Jurkat, Clone E6-1 (cell line): Measurements from ENCODE around the gene EPX.

Experiments used
- DNase-seq: peaks from one replicate; pipeline ENCODE4 v3.0.0-alpha.2; 2011; ENCODE audit warnings: low read depth, low spot score
- H3K4me3 ChIP-seq: 2 replicates; pipeline ENCODE4 v1.5.1; 2011; ENCODE audit warnings: mild to moderate bottlenecking, low read length, control low read depth, moderate library complexity

The EPX gene

GRCh38 chr17:58184308-58184985, 8.1 kb upstream of the EPX start:
- DNase-seq: no peak
- no peak overlapping the region for H3K4me3 ChIP-seq

DNA sequence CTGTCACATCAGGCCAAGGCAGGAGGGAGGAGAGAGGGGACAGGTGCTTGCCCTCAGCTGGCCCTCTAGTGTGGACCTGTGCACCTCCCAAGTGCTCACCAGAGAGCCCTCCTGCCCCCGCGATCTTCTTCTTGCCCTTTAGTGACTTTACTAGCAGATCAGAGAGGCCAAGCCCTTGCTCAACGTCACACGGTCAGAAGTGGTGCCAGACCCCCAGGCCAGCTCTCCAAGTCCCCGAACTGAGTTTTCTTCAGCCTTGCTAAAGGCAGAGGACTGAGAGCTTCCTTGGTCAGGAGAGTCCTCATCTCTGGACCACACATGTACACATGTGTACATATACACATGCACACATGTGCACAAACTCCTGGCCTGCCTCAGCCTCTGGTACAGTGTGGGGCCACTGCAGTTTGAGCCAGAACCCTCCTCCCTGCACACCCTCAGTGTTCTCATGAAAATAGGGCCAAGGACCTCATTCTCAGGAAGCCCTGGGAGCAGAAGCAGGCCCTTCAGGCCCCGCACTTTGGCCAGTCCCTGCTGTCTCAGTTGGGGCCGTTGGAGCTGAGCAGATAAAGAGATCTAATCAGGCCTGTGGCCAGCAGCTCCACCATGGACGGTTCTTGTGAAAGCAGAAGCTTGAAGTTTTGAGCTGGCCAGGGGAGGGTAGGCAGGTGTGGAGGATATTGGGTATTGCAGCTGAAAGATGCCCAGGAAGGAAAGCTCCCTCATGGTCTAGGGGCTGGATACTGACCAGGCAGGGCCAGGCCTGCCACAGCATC, 7.4 kb upstream of the EPX start:
- H3K4me3 ChIP-seq: no peak overlapping the region
- no peak for DNase-seq

GRCh38 chr17:58186591-58186990, 5.9 kb upstream of the EPX start:
- no peak overlapping the region for H3K4me3 ChIP-seq
- no peak for DNase-seq

- no peak for DNase-seq
- H3K4me3 ChIP-seq: no peak overlapping the region
Observed at GRCh38 chr17:58187063-58187462, 5.5 kb upstream of the EPX start.

DNA sequence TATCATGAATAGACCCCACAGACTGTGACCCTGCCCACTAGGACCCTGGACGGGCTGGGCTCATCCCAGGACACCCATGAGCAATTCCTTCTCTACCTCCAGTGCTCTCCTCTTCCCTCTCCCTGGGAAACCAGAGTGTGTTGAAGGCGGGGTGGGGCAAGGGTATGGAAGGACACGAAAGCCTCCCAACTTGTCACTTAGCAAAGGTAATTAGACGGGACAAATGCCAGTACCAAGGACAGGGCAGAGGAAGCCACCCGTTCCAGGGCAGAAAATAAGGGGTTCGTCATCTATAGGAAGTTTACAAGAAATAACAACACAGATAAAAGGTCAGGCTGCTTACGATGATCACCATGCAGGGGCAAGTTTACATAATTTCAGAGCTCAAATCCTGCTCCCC, 4.9 kb upstream of the EPX start:
- no peak for DNase-seq
- H3K4me3 ChIP-seq: no peak overlapping the region

DNA sequence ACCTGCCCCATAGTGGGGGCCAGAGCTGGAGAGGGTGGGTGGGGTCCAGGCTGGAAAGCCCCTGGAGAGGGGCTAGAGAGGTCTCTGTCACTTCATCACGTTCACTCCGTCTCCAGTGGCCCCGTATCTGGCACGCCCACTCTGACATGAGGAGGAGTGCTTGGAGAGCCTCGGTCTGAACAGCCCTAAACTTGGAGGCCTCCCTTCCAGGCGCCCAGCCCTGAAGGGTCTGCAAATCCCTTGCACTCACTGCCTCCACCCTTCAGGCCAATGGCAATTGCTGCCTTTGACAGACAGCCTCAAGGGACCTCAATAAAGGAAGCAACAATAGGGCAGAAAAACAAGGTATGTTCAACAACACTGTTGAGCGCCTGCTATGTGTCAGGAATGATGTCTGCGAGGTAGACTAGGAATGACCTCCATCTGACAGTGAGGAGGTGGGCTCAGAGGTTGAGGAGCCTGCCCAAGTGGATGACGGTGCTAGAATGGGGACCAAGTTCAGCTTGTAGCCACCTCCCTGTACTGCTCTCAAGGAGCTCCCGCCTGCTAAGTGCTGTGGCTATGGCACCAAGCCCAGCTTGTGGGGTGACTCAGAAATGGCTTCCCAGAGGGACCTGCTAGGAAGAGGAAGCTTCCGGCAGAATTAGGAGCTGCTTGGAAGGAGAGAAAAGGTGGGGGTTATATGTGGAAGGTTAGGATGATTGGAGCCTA, 2.9 kb upstream of the EPX start:
- no peak for DNase-seq
- H3K4me3 ChIP-seq: no peak overlapping the region

DNA sequence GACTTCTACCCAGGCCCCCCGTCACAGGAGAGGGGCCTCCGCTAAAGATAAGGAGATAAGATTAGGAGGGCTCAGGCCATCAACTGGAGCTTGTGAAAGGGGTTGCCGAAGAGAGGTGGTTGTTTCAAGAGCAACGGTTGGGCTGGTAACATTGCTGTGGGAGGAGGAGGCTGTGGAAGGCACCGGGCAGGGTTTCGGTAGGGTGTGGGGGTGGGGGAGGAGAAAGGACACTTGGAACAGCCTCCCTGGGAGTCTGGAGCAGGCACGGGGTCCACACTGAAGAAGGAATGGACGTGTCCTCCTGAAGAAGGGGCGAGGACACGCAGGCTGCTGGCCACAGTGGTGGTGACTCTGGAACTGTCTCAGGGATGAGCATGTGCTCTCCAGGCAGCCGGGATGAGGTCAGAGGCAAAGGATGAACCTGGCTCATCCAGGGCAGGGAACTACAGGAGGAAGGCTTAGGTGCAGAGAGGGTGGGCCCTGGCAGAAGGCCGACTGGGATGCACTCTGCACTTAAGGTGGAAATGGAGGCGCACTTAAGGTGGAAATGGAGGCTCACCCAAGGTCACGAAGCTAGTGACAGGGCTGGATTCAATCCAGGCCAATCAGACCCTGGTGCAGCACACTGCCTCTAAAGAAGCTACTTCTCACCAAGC, 1.2 kb upstream of the EPX start:
- DNase-seq: no peak
- no peak overlapping the region for H3K4me3 ChIP-seq

DNA sequence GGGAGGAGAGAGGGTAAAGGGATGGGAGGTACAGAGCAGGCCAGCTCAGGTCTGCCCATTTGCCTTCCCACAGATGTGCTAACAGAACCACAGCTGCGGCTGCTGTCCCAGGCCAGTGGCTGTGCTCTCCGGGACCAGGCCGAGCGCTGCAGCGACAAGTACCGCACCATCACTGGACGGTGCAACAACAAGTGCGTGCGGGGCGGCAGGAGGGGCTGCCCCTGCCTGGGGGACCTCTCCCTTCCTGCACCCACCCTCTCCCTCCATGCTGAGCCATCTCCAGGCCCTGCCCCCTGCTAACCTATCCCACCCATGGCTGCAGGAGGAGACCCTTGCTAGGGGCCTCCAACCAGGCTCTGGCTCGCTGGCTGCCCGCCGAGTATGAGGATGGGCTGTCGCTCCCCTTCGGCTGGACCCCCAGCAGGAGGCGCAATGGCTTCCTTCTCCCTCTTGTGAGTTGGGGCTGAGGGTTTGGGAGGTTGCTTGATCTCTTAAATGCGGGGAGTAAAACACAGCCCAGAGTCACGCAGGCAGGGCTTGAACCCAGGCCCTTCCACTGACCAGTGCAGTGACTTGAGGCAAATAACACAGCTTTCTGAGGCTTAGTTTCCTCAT, 1.2 kb downstream of the EPX start:
- no peak overlapping the region for H3K4me3 ChIP-seq
- DNase-seq: no peak

- no peak for DNase-seq
- H3K4me3 ChIP-seq: no peak overlapping the region
Observed at GRCh38 chr17:58195518-58196123, 3.1 kb downstream of the EPX start.

- H3K4me3 ChIP-seq: no peak overlapping the region
- no peak for DNase-seq
Observed at GRCh38 chr17:58196610-58197009, 4.1 kb downstream of the EPX start.

DNA sequence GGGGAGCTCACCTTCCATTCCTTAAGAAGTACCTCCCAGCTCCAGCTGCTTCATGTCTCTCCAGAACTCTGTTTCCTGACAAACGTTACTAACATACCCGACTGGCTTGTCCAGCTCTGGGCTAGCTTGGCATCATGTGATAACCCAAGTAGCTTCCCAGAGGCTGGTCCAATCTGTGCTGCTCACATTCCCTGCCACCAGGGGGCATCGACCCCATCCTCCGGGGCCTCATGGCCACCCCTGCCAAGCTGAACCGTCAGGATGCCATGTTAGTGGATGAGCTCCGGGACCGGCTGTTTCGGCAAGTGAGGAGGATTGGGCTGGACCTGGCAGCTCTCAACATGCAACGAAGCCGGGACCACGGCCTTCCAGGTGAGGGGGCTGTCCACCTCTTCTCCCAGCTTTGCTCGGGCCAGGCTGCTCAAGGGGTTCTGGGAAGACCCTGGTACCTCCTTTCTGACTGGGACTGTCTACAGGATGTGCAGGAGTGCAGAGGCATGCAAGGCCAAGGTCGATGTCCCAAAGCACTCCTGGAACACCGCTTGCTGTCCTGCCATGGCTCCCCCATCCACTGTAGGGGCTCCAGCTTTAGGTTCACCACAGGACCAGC, 7.6 kb downstream of the EPX start:
- peak; percentile 51 for DNase-seq
- peak overlapping the region; percentile 26 for H3K4me3 ChIP-seq

GRCh38 chr17:58202859-58203258, 10.3 kb downstream of the EPX start:
- DNase-seq: no peak
- no peak overlapping the region for H3K4me3 ChIP-seq

DNA sequence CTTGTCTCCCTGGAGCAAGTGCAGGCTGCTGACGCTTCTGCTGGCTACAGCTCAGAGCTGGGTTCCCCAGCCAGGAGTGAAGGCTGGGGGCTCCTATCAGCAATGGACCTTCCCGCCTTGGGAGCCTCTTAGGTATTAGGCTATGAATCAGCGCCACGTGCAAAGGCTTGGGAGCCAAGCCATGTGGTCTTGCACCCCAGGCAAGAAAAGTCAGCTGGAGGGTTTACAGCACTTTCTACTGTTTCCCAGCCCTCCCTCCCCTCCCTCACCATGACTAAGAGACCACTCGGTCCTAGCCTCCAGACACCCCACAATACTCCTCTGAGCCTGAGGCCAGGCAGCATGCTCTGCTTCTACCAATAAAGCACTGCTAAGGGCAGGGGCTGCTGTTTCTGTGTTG, 12.3 kb downstream of the EPX start:
- no peak for DNase-seq

DNA sequence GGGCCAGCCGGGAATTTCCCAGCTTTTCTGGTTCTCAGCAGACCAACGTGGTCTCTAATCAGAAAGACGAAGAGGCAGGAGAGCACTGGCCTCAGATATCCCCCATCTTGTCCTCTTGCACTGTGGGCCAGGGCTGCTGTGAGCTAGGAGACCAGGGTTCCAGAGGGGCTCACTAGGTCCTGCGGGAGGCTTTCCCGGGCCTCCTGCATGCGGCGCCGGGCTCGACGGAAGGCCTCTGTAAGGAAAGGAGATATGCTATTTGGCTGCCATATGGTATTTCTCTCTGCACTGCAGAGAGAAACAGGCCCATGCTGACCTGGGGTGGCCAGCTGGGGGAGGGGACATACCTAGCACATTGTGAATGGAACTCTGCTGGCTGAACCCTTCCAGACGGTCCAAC, 13.4 kb downstream of the EPX start:
- DNase-seq: no peak
- H3K4me3 ChIP-seq: no peak overlapping the region

More for the DNA sequence above, 12.3 kb downstream of the EPX start:
- H3K4me3 ChIP-seq: no peak overlapping the region

DNA sequence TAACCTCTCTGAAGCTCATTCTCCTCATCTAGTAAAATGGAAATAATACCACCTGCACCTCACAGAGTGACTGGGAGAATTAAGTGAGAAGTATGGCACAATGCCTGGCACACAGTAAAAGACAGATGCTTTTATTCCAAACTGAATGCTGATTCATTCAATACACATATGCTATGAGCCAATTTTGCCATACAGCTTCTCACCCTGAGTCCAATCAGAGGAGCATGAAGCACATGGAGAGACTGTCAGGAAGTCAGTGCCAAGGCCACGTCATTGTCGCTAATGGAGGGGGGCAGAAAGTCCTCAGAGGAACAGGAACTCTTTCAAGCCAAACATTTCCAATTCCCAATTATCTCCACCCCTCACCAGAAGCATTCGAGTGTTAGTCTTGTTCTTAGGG, 14.9 kb downstream of the EPX start:
- no peak for DNase-seq

DNA sequence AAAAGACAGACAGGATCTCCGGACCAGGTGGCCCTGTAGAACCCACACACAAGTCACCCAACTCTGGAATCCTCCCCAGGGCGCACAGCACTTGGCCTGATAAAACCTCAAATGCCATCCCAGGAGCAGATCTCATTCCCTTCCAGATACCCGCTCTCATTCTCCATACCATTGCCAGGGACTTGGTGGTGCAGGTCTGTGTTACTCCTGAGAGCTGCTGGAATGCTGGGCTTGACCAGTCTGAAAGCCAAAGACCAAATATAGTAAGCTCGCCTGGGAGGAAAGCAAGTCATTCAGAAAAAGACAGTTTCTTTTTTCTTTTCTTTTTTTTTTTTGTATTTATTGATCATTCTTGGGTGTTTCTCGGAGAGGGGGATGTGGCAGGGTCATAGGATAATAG, 15.8 kb downstream of the EPX start:
- no peak overlapping the region for H3K4me3 ChIP-seq
- no peak for DNase-seq

More for the DNA sequence above, 14.9 kb downstream of the EPX start:
- no peak overlapping the region for H3K4me3 ChIP-seq

- DNase-seq: no peak
- no peak overlapping the region for H3K4me3 ChIP-seq
Observed at GRCh38 chr17:58210922-58211321, 18.4 kb downstream of the EPX start.

- H3K4me3 ChIP-seq: no peak overlapping the region
- no peak for DNase-seq
Observed at GRCh38 chr17:58215685-58216084, 23.2 kb downstream of the EPX start.

- H3K4me3 ChIP-seq: no peak overlapping the region
- no peak for DNase-seq
Observed at GRCh38 chr17:58217766-58218165, 25.2 kb downstream of the EPX start.
